Measurements from ENCODE around the gene TNFAIP8L2. TPM values are rescaled to one million over a fixed set of nuclear protein-coding genes. Genes with fewer than 3 reads are reported as not detected.
A peak's percentile ranks its signal among the peaks of the same experiment; 100 is the strongest.

The TNFAIP8L2 gene
- total RNA-seq: 10 to 100 TPM in 3 of 5 donors, 1 to 10 TPM in 2; 3.7 to 41.2 (median 38.8) TPM
- 52.5 TPM for total RNA-seq (2013)
- total RNA-seq: 2.3 to 49.2 (median 8.3) reads per million in 29 experiments

GRCh38 chr1:151156515-151156819, at the start of gene TNFAIP8L2:
TNFAIP8L2 (plus strand) TSS chr1:151156649; CDS start chr1:151158698, 2,049 bp downstream.
- Mint-ChIP-seq H3K27me3 (no peaks in the 10 kb centered on the region), H3K27ac (peak within 1 kb of the TSS; percentile 97 to 100), H3K4me3 (peak within 1 kb of the TSS; percentile 99 to 100 (median 100)), H3K36me3 (peaks cover 20% of the 10 kb centered on the region), H3K9me3 (no peaks in the 10 kb centered on the region), H3K4me1 (peaks cover 44 to 60% (median 57%) of the 10 kb centered on the region in 3 donors)
- WGBS (ENCODE audit: insufficient coverage): 0% methylated on average over 4 of the region's 4 CpGs
- CTCF ChIA-PET: interaction anchor here (0.5 to 5.1 kb wide), 16 partner anchors 10 to 240 kb away, joined by 3 to 144 read pairs (median 4); partner anchors contain the start of genes GABPB2 (in 1 of the 2), LYSMD1 (in 1 of the 2), MINDY1 (in 1 of the 2) and PSMD4 (in 1 of the 2)
- Histone ChIP-seq H3K36me3 (ENCODE audit: control insufficient read depth in 2 of 2, extremely low read depth in 1 of 2, insufficient read depth in 1 of 2, low read length in 1 of 2) (peaks cover 0 to 23% of the 10 kb centered on the region in 2 donors), H3K27ac (ENCODE audit: low read length) (peak within 1 kb of the TSS; percentile 68), H3K27me3 (replicated peaks in 1 of 2; ENCODE audit: control insufficient read depth in 2 of 2, extremely low read depth in 1 of 2, insufficient read depth in 2 of 2, low read length in 1 of 2) (no peaks in the 10 kb centered on the region), H3K4me3 (ENCODE audit: control insufficient read depth in 1 of 2, extremely low read depth in 1 of 2, low read length in 1 of 2) (peak within 1 kb of the TSS; percentile 89 to 97), H3K4me1 (ENCODE audit: control insufficient read depth in 1 of 2, extremely low read depth in 1 of 2, insufficient read depth in 2 of 2, low read length in 2 of 2) (peaks cover 35 to 49% of the 10 kb centered on the region in 2 experiments), H3K9me3 (no peaks in the 10 kb centered on the region)
- ATAC-seq (replicated peaks in 1 of 4): peak; percentile 81 to 88 (median 85)
- POLR2A ChIA-PET: interaction anchor here in 1 of 2 donors (0.5 to 0.6 kb wide), 2 partner anchors 36 to 125 kb away, joined by 3 to 4 read pairs; partner anchors contain the start of gene ZNF687
- peak; percentile 37 to 82 (median 67) for DNase-seq

- ATAC-seq (replicated peaks in 1 of 4) (no peak), DNase-seq (no peak)
- no peaks in the 10 kb centered on the region for H3K9me3 ChIP-seq
- H3K9me3 Mint-ChIP-seq: no peaks in the 10 kb centered on the region
- H3K4me1 ChIP-seq (ENCODE audit: control insufficient read depth in 1 of 2, extremely low read depth in 1 of 2, insufficient read depth in 2 of 2, low read length in 2 of 2): no peaks in the 10 kb centered on the region
- no CpG with 5 or more reads among the region's 2 CpGs for WGBS (ENCODE audit: insufficient coverage)
- no peak overlapping the region for H3K4me3 ChIP-seq (ENCODE audit: control insufficient read depth in 1 of 2, extremely low read depth in 1 of 2, low read length in 1 of 2)
- no peaks in the 10 kb centered on the region for H3K4me1 Mint-ChIP-seq
- H3K36me3 ChIP-seq (ENCODE audit: control insufficient read depth in 2 of 2, extremely low read depth in 1 of 2, insufficient read depth in 1 of 2, low read length in 1 of 2): peaks cover 0 to 26% of the 10 kb centered on the region in 2 donors
- H3K27me3 Mint-ChIP-seq: no peaks in the 10 kb centered on the region
- no peak overlapping the region for H3K27ac ChIP-seq (ENCODE audit: low read length)
- peaks cover 20% of the 10 kb centered on the region for H3K36me3 Mint-ChIP-seq
- ChIA-PET POLR2A (interaction anchor here in 1 of 2 donors (0.6 kb wide), 2 partner anchors 49 to 125 kb away, joined by 3 to 7 read pairs; no protein-coding TSS in a partner anchor), CTCF (interaction anchor here in 1 of 2 donors (0.7 kb wide), 1 partner anchor 751 kb away, joined by 3 read pairs; no protein-coding TSS in a partner anchor)
- no peak overlapping the region for H3K4me3 Mint-ChIP-seq
- no peaks in the 10 kb centered on the region for H3K27me3 ChIP-seq (replicated peaks in 1 of 2; ENCODE audit: control insufficient read depth in 2 of 2, extremely low read depth in 1 of 2, insufficient read depth in 2 of 2, low read length in 1 of 2)
- no peak overlapping the region for H3K27ac Mint-ChIP-seq
These were observed 49.6 kb upstream of the TNFAIP8L2 start for GRCh38 chr1:151106894-151107293.

- POLR2A ChIA-PET: no interaction called here
- no peak overlapping the region for H3K27ac ChIP-seq (ENCODE audit: low read length)
- no peaks in the 10 kb centered on the region for H3K27me3 ChIP-seq (replicated peaks in 1 of 2; ENCODE audit: control insufficient read depth in 2 of 2, extremely low read depth in 1 of 2, insufficient read depth in 2 of 2, low read length in 1 of 2)
- DNase-seq (no peak), ATAC-seq (replicated peaks in 1 of 4) (no peak)
- no peaks in the 10 kb centered on the region for H3K4me1 Mint-ChIP-seq
- 97% methylated on average over 4 of the region's 5 CpGs for WGBS (ENCODE audit: insufficient coverage)
- no peaks in the 10 kb centered on the region for H3K9me3 ChIP-seq
- no peak overlapping the region for H3K27ac Mint-ChIP-seq
- H3K4me3 ChIP-seq (ENCODE audit: control insufficient read depth in 1 of 2, extremely low read depth in 1 of 2, low read length in 1 of 2): no peak overlapping the region
- H3K36me3 ChIP-seq (ENCODE audit: control insufficient read depth in 2 of 2, extremely low read depth in 1 of 2, insufficient read depth in 1 of 2, low read length in 1 of 2): peaks cover 0 to 26% of the 10 kb centered on the region in 2 donors
- no peaks in the 10 kb centered on the region for H3K9me3 Mint-ChIP-seq
- CTCF ChIA-PET: interaction anchor here in 1 of 2 donors (0.6 kb wide), 1 partner anchor 8 kb away, joined by 5 read pairs; no protein-coding TSS in a partner anchor
- H3K4me1 ChIP-seq (ENCODE audit: control insufficient read depth in 1 of 2, extremely low read depth in 1 of 2, insufficient read depth in 2 of 2, low read length in 2 of 2): no peaks in the 10 kb centered on the region
- H3K27me3 Mint-ChIP-seq: no peaks in the 10 kb centered on the region
- H3K36me3 Mint-ChIP-seq: peaks cover 20% of the 10 kb centered on the region
- no peak overlapping the region for H3K4me3 Mint-ChIP-seq
These were observed 48.1 kb upstream of the TNFAIP8L2 start for GRCh38 chr1:151108331-151108730.

GRCh38 chr1:151113877-151114276, 42.6 kb upstream of the TNFAIP8L2 start:
- WGBS (ENCODE audit: insufficient coverage): no CpG with 5 or more reads among the region's 5 CpGs
- Histone ChIP-seq H3K9me3 (no peaks in the 10 kb centered on the region), H3K4me1 (ENCODE audit: control insufficient read depth in 1 of 2, extremely low read depth in 1 of 2, insufficient read depth in 2 of 2, low read length in 2 of 2) (no peaks in the 10 kb centered on the region), H3K4me3 (ENCODE audit: control insufficient read depth in 1 of 2, extremely low read depth in 1 of 2, low read length in 1 of 2) (no peak overlapping the region), H3K27me3 (replicated peaks in 1 of 2; ENCODE audit: control insufficient read depth in 2 of 2, extremely low read depth in 1 of 2, insufficient read depth in 2 of 2, low read length in 1 of 2) (no peaks in the 10 kb centered on the region), H3K36me3 (ENCODE audit: control insufficient read depth in 2 of 2, extremely low read depth in 1 of 2, insufficient read depth in 1 of 2, low read length in 1 of 2) (peaks cover 2 to 32% of the 10 kb centered on the region in 2 donors), H3K27ac (ENCODE audit: low read length) (no peak overlapping the region)
- no peaks in the 10 kb centered on the region for H3K4me1 Mint-ChIP-seq
- ATAC-seq (replicated peaks in 1 of 4): no peak
- peaks cover 24% of the 10 kb centered on the region for H3K36me3 Mint-ChIP-seq
- POLR2A ChIA-PET: interaction anchor here in 1 of 2 donors (0.6 kb wide), 2 partner anchors 20 to 191 kb away, joined by 3 read pairs; no protein-coding TSS in a partner anchor
- no peak for DNase-seq
- CTCF ChIA-PET: interaction anchor here in 1 of 2 donors (1.0 to 1.5 kb wide), 2 partner anchors 10 to 14 kb away, joined by 4 read pairs; no protein-coding TSS in a partner anchor
- H3K4me3 Mint-ChIP-seq: no peak overlapping the region
- H3K27ac Mint-ChIP-seq: no peak overlapping the region
- no peaks in the 10 kb centered on the region for H3K9me3 Mint-ChIP-seq
- H3K27me3 Mint-ChIP-seq: no peaks in the 10 kb centered on the region

- H3K36me3 Mint-ChIP-seq: peaks cover 21% of the 10 kb centered on the region
- DNase-seq: no peak
- Histone ChIP-seq H3K27me3 (replicated peaks in 1 of 2; ENCODE audit: control insufficient read depth in 2 of 2, extremely low read depth in 1 of 2, insufficient read depth in 2 of 2, low read length in 1 of 2) (no peaks in the 10 kb centered on the region), H3K36me3 (ENCODE audit: control insufficient read depth in 2 of 2, extremely low read depth in 1 of 2, insufficient read depth in 1 of 2, low read length in 1 of 2) (peaks cover 3 to 25% of the 10 kb centered on the region in 2 donors), H3K4me3 (ENCODE audit: control insufficient read depth in 1 of 2, extremely low read depth in 1 of 2, low read length in 1 of 2) (no peak overlapping the region), H3K9me3 (no peaks in the 10 kb centered on the region), H3K4me1 (ENCODE audit: control insufficient read depth in 1 of 2, extremely low read depth in 1 of 2, insufficient read depth in 2 of 2, low read length in 2 of 2) (no peaks in the 10 kb centered on the region), H3K27ac (ENCODE audit: low read length) (peak overlapping the region; percentile 53)
- no peaks in the 10 kb centered on the region for H3K9me3 Mint-ChIP-seq
- H3K27me3 Mint-ChIP-seq: no peaks in the 10 kb centered on the region
- ATAC-seq (replicated peaks in 1 of 4): peak in 1 of 4 experiments; percentile 19
- no CpG with 5 or more reads among the region's 5 CpGs for WGBS (ENCODE audit: insufficient coverage)
- peak overlapping the region; percentile 70 to 80 for H3K27ac Mint-ChIP-seq
- ChIA-PET CTCF (interaction anchor here in 1 of 2 donors (0.6 to 1.0 kb wide), 2 partner anchors 13 to 25 kb away, joined by 3 read pairs; no protein-coding TSS in a partner anchor), POLR2A (interaction anchor here (0.6 to 0.7 kb wide), 3 partner anchors 18 to 189 kb away, joined by 3 to 6 read pairs (median 4); no protein-coding TSS in a partner anchor)
- H3K4me3 Mint-ChIP-seq: no peak overlapping the region
- peaks cover 0 to 8% (median 2%) of the 10 kb centered on the region in 3 donors for H3K4me1 Mint-ChIP-seq
These were observed 31.6 kb upstream of the TNFAIP8L2 start for GRCh38 chr1:151124763-151125403.

- no peak overlapping the region for H3K4me3 Mint-ChIP-seq
These were observed 27.6 kb upstream of the TNFAIP8L2 start for GRCh38 chr1:151128800-151129199.

More at GRCh38 chr1:151128800-151129199, 27.6 kb upstream of the TNFAIP8L2 start:
- ATAC-seq (replicated peaks in 1 of 4) (no peak), DNase-seq (no peak)
- ChIA-PET POLR2A (interaction anchor here in 1 of 2 donors (0.6 kb wide), 1 partner anchor 210 kb away, joined by 3 read pairs; no protein-coding TSS in a partner anchor), CTCF (interaction anchor here in 1 of 2 donors (0.7 kb wide), 1 partner anchor 55 kb away, joined by 4 read pairs; no protein-coding TSS in a partner anchor)
- Mint-ChIP-seq H3K27me3 (peaks cover 0 to 4% of the 10 kb centered on the region in 2 donors), H3K27ac (no peak overlapping the region), H3K4me1 (peaks cover 7 to 21% (median 16%) of the 10 kb centered on the region in 3 donors), H3K9me3 (no peaks in the 10 kb centered on the region), H3K36me3 (peaks cover 8% of the 10 kb centered on the region)
- no peak overlapping the region for H3K4me3 ChIP-seq (ENCODE audit: control insufficient read depth in 1 of 2, extremely low read depth in 1 of 2, low read length in 1 of 2)
- 98% methylated on average over 5 of the region's 6 CpGs for WGBS (ENCODE audit: insufficient coverage)
- H3K4me1 ChIP-seq (ENCODE audit: control insufficient read depth in 1 of 2, extremely low read depth in 1 of 2, insufficient read depth in 2 of 2, low read length in 2 of 2): peaks cover 2 to 11% of the 10 kb centered on the region in 2 experiments
- H3K36me3 ChIP-seq (ENCODE audit: control insufficient read depth in 2 of 2, extremely low read depth in 1 of 2, insufficient read depth in 1 of 2, low read length in 1 of 2): peaks cover 0 to 7% of the 10 kb centered on the region in 2 donors
- peaks cover 0 to 13% of the 10 kb centered on the region in 2 experiments for H3K27me3 ChIP-seq (replicated peaks in 1 of 2; ENCODE audit: control insufficient read depth in 2 of 2, extremely low read depth in 1 of 2, insufficient read depth in 2 of 2, low read length in 1 of 2)
- no peak overlapping the region for H3K27ac ChIP-seq (ENCODE audit: low read length)
- no peaks in the 10 kb centered on the region for H3K9me3 ChIP-seq
